GM19438 (cell line): Measurements from ENCODE around the gene HSPA4L.

Source experiments
- ATAC-seq: cut with Tn5 transposase; IDR thresholded peaks from one replicate; pipeline ENCODE4 v1.9.1; 2021; ENCODE audit warnings: low read depth; ENCODE audit not compliant: unreplicated experiment

HSPA4L gene

GRCh38 chr4:127856813-127857447 is 74.8 kb downstream of the HSPA4L start:
- peak; percentile 91 for ATAC-seq

- no peak for ATAC-seq
These were observed 75.5 kb downstream of the HSPA4L start for GRCh38 chr4:127857641-127858040.

- ATAC-seq: no peak
These were observed 86.1 kb downstream of the HSPA4L start for GRCh38 chr4:127868196-127868595.

- ATAC-seq: no peak
These were observed 88.2 kb downstream of the HSPA4L start for GRCh38 chr4:127870281-127870680.

GRCh38 chr4:127870688-127871087 is 88.6 kb downstream of the HSPA4L start:
- ATAC-seq: no peak

GRCh38 chr4:127875791-127876190 is 93.7 kb downstream of the HSPA4L start:
- no peak for ATAC-seq

- peak; percentile 88 for ATAC-seq
These were observed 98.8 kb downstream of the HSPA4L start, which contains the start of gene PLK4 for GRCh38 chr4:127880763-127881562. Gene PLK4, plus strand, starts transcription at chr4:127880893. Its CDS starts 242 bp downstream, at chr4:127881135.

GRCh38 chr4:127881563-127881864 is 99.4 kb downstream of the HSPA4L start:
- peak; percentile 47 for ATAC-seq

- no peak for ATAC-seq
These were observed 106.4 kb downstream of the HSPA4L start for GRCh38 chr4:127888559-127888958.

GRCh38 chr4:127889903-127890302 is 107.8 kb downstream of the HSPA4L start:
- ATAC-seq: no peak
